B cell (primary cell): ENCODE data around the gene PTPRO. TPM values are rescaled to one million over a fixed set of nuclear protein-coding genes. Genes with fewer than 3 reads are reported as not detected.

Source experiments
- ATAC-seq: fragments of 200-7000 bp; cut with Tn5 transposase; one replicate; pipeline ENCODE4 v1.10.0; 2021; ENCODE audit warnings: low read depth, mild to moderate bottlenecking, moderate number of reproducible peaks, moderate library complexity
- CTCF ChIA-PET: fragments of 350-600 bp; sonication (Branson Sonifier 250); formaldehyde crosslinking; loops from one replicate; lab custom pipeline; 2021; ENCODE audit warnings: antibody characterized with exemption, inconsistent platforms; lab: Charles Lee
- POLR2A ChIA-PET: fragments of 350-600 bp; sonication (Branson Sonifier 250); formaldehyde crosslinking; loops from one replicate; lab custom pipeline; 2021; ENCODE audit warnings: antibody characterized with exemption; lab: Charles Lee
- DNase-seq: peaks from one replicate; pipeline ENCODE4 v3.0.0; 2013
- H2AFZ ChIP-seq: 2 replicates; pipeline ENCODE4 v1.6.1; 2012; ENCODE audit warnings: mild to moderate bottlenecking, low read depth, low read length; ENCODE audit not compliant: insufficient read depth, poor library complexity, severe bottlenecking
- H3K27ac ChIP-seq, 2 donors: 1 replicate in 1 of 2; 2 replicates in 1 of 2; pipeline ENCODE4 v1.5.1; 2012 to 2013; ENCODE audit warnings: low read length in 2 of 2, mild to moderate bottlenecking in 2 of 2, moderate library complexity in 1 of 2
- H3K27me3 ChIP-seq, 4 experiments: fragments of 200-600 bp in 1 of 4; sonication (generic) in 1 of 4; replicated peaks in 1 of 4; 1 replicate in 2 of 4; 2 replicates in 2 of 4; pipeline versions ENCODE4 v1.6.1 to v1.7.0; 2013 to 2016; ENCODE audit warnings: low read length in 3 of 4, mild to moderate bottlenecking in 2 of 4, mixed read lengths in 1 of 4, moderate library complexity in 1 of 4; ENCODE audit not compliant: insufficient read depth in 4 of 4, control insufficient read depth in 3 of 4; ENCODE audit errors: control extremely low read depth in 1 of 4
- H3K36me3 ChIP-seq, 2 experiments: replicated peaks in 1 of 2; 1 replicate in 1 of 2; 2 replicates in 1 of 2; pipeline versions ENCODE4 v1.6.1 to v1.7.1; 2013; ENCODE audit warnings: low read length in 1 of 2; ENCODE audit not compliant: insufficient read depth in 2 of 2, control insufficient read depth in 1 of 2; ENCODE audit errors: control extremely low read depth in 1 of 2, extremely low read depth in 1 of 2
- H3K4me1 ChIP-seq, 2 donors: fragments of 200-600 bp in 1 of 2; sonication (generic) in 1 of 2; 1 replicate in 1 of 2; 2 replicates in 1 of 2; pipeline versions ENCODE4 v1.5.1 to v1.6.1; 2013 to 2017; ENCODE audit warnings: low read length in 2 of 2; ENCODE audit not compliant: control insufficient read depth in 2 of 2, insufficient read depth in 2 of 2
- H3K4me2 ChIP-seq: replicated peaks from 2 replicates; pipeline ENCODE3; 2012; ENCODE audit warnings: mild to moderate bottlenecking, low read depth, low read length; ENCODE audit not compliant: poor library complexity, severe bottlenecking
- H3K4me3 ChIP-seq, 5 experiments: fragments of 200-600 bp in 1 of 5; sonication (generic) in 1 of 5; 1 replicate in 3 of 5; 2 replicates in 2 of 5; pipeline versions ENCODE4 v1.5.1 to v1.7.0; 2011 to 2016; ENCODE audit warnings: low read length in 4 of 5, mild to moderate bottlenecking in 4 of 5, low read depth in 2 of 5, control low read depth in 1 of 5, moderate library complexity in 1 of 5; ENCODE audit not compliant: insufficient read depth in 1 of 5; ENCODE audit errors: control extremely low read depth in 1 of 5, extremely low read depth in 1 of 5
- H3K79me2 ChIP-seq: fragments of 200-600 bp; sonication (generic); one replicate; pipeline ENCODE4 v1.6.0; 2016; ENCODE audit warnings: low read length; ENCODE audit not compliant: control insufficient read depth, insufficient read depth
- H3K9ac ChIP-seq: fragments of 200-600 bp; sonication (generic); 2 replicates; pipeline ENCODE4 v1.6.1; 2017; ENCODE audit warnings: mild to moderate bottlenecking, low read length, moderate library complexity
- H3K9me3 ChIP-seq, 3 donors: one replicate each; pipeline versions ENCODE4 v1.6.1 to v1.7.1; 2013; ENCODE audit warnings: low read length in 2 of 3; ENCODE audit not compliant: control insufficient read depth in 2 of 3, insufficient read depth in 1 of 3; ENCODE audit errors: control extremely low read depth in 1 of 3
- H4K20me1 ChIP-seq: 2 replicates; pipeline ENCODE4 v1.6.0; 2012; ENCODE audit warnings: mild to moderate bottlenecking, low read length; ENCODE audit not compliant: insufficient read depth, control insufficient read depth, poor library complexity, severe bottlenecking
- H3K27ac Mint-ChIP-seq: one replicate; pipeline ENCODE4 v1.8.0; 2021; ENCODE audit warnings: mixed read lengths
- H3K27me3 Mint-ChIP-seq: one replicate; pipeline ENCODE4 v1.8.0; 2021; ENCODE audit warnings: mixed read lengths
- H3K4me1 Mint-ChIP-seq: one replicate; pipeline ENCODE4 v1.8.0; 2021; ENCODE audit warnings: mixed read lengths
- H3K4me3 Mint-ChIP-seq: one replicate; pipeline ENCODE4 v1.8.0; 2021; ENCODE audit warnings: mixed read lengths
- H3K9me3 Mint-ChIP-seq: one replicate; pipeline ENCODE4 v1.8.0; 2022; ENCODE audit warnings: mixed read lengths; ENCODE audit not compliant: insufficient read depth
- CTCF ChIP-seq: fragments of 200-600 bp; IDR thresholded peaks from one replicate; pipeline ENCODE4 v1.8.0; 2022; ENCODE audit warnings: antibody characterized with exemption, mild to moderate bottlenecking
- EZH2 ChIP-seq: IDR thresholded peaks from 2 replicates; pipeline ENCODE4 v1.6.1; 2012; ENCODE audit warnings: borderline replicate concordance, low read depth, mild to moderate bottlenecking, moderate library complexity, low read length; ENCODE audit not compliant: insufficient read depth, poor library complexity, severe bottlenecking
- WGBS: methylation state at CpG from one replicate; pipeline ENCODE4 v1.1.5; 2013; ENCODE audit warnings: missing lambda C conversion rate; ENCODE audit not compliant: insufficient coverage; 5-methylcytosine and 5-hydroxymethylcytosine counted together
- intact Hi-C: fragments of 100-400 bp; cut with micrococcal nuclease; formaldehyde crosslinking; loops from one replicate; pipeline ENCODE4 v1.10.0; 2022
- polyA plus RNA-seq: library from polyadenylated mRNA; depleted of rRNA; stranded (reverse); fragments of >200 nt; gene quantifications from 2 replicates; pipeline ENCODE4 v1.2.3, GENCODE V29; 2012
- total RNA-seq, 2 donors: library from RNA; stranded (reverse); fragments of 120-200 nt in 1 of 2; gene quantifications; 1 replicate in 1 of 2; 2 replicates in 1 of 2; pipeline versions ENCODE4 v1.2.3 to v1.2.4, GENCODE V29; 2013 to 2022

PTPRO gene
- total and polyA plus RNA-seq, 2 donors (not counting 1 experiment from before 2014, with no cell fraction given) = 23.1 to 23.6 TPM

- DNase-seq (no peak), ATAC-seq (no peak)
- intact Hi-C loops = no loop called here
- no peak overlapping the region for H3K4me3 ChIP-seq
- no peak overlapping the region for H3K4me3 Mint-ChIP-seq
- H3K4me1 Mint-ChIP-seq = no peaks in the 10 kb centered on the region
- no peak overlapping the region for H3K27ac ChIP-seq
- no peak overlapping the region for H2AFZ ChIP-seq
- H3K27ac Mint-ChIP-seq = no peak overlapping the region
- no peaks in the 10 kb centered on the region for H3K4me1 ChIP-seq
- H3K79me2 ChIP-seq = no peaks in the 10 kb centered on the region
- H3K9me3 ChIP-seq = no peaks in the 10 kb centered on the region
- peaks cover 6% of the 10 kb centered on the region for H3K27me3 Mint-ChIP-seq
- no peaks in the 10 kb centered on the region for H3K27me3 ChIP-seq
- ChIA-PET CTCF (no interaction called here), POLR2A (no interaction called here)
- no peaks in the 10 kb centered on the region for H3K9me3 Mint-ChIP-seq
- no peaks in the 10 kb centered on the region for H3K36me3 ChIP-seq
- no CpG with 5 or more reads among the region's 2 CpGs for WGBS
- no peaks in the 10 kb centered on the region for H4K20me1 ChIP-seq
- no peak overlapping the region for H3K4me2 ChIP-seq
- no peak for TF ChIP-seq CTCF
- no peak for TF ChIP-seq EZH2
- no peak overlapping the region for H3K9ac ChIP-seq
These were observed 84.7 kb downstream of the PTPRO start for GRCh38 chr12:15407025-15407424.

GRCh38 chr12:15411842-15412241, 89.5 kb downstream of the PTPRO start:
- no peaks in the 10 kb centered on the region for H3K36me3 ChIP-seq

More at GRCh38 chr12:15411842-15412241, 89.5 kb downstream of the PTPRO start:
- H3K4me3 Mint-ChIP-seq = no peak overlapping the region
- H3K9me3 ChIP-seq = no peaks in the 10 kb centered on the region
- ChIA-PET CTCF (no interaction called here), POLR2A (no interaction called here)
- no peaks in the 10 kb centered on the region for H3K4me1 ChIP-seq
- no peak overlapping the region for H3K4me3 ChIP-seq
- intact Hi-C loops = no loop called here
- ATAC-seq = no peak
- H3K27ac Mint-ChIP-seq = no peak overlapping the region
- 94% methylated on average over 3 of the region's 3 CpGs for WGBS
- no peak overlapping the region for H3K9ac ChIP-seq
- no peak for TF ChIP-seq CTCF
- H2AFZ ChIP-seq = no peak overlapping the region
- no peak overlapping the region for H3K27ac ChIP-seq
- no peaks in the 10 kb centered on the region for H3K9me3 Mint-ChIP-seq
- H3K4me2 ChIP-seq = no peak overlapping the region
- H4K20me1 ChIP-seq = no peaks in the 10 kb centered on the region
- H3K27me3 Mint-ChIP-seq = peaks cover 6% of the 10 kb centered on the region
- H3K27me3 ChIP-seq = no peaks in the 10 kb centered on the region
- H3K79me2 ChIP-seq = no peaks in the 10 kb centered on the region
- DNase-seq = no peak
- H3K4me1 Mint-ChIP-seq = peaks cover 5% of the 10 kb centered on the region
